ENCODE data around the gene MYMK. TPM values are rescaled to one million over a fixed set of nuclear protein-coding genes. Genes with fewer than 3 reads are reported as not detected.

The MYMK gene
- total RNA-seq, 1 experiment from 2014 or later: not detected

GRCh38 chr9:133540698-133541025 lies 15.9 kb upstream of the MYMK start:
- Histone ChIP-seq H3K4me3 (ENCODE audit: low read depth, low read length) (no peak overlapping the region), H3K4me1 (no peaks in the 10 kb centered on the region), H3K27me3 (replicated peaks; ENCODE audit: control insufficient read depth, insufficient read depth, low read length) (no peaks in the 10 kb centered on the region), H3K9me3 (no peaks in the 10 kb centered on the region), H3K36me3 (ENCODE audit: control insufficient read depth, insufficient read depth, low read length) (no peaks in the 10 kb centered on the region)
- no peak for DNase-seq
- Mint-ChIP-seq H3K9me3 (ENCODE audit: unreplicated experiment) (no peaks in the 10 kb centered on the region), H3K36me3 (ENCODE audit: insufficient read depth, unreplicated experiment) (no peaks in the 10 kb centered on the region), H3K27ac (ENCODE audit: unreplicated experiment) (no peak overlapping the region), H3K27me3 (ENCODE audit: insufficient read depth, unreplicated experiment) (peaks cover 3% of the 10 kb centered on the region), H3K4me1 (ENCODE audit: low read depth, unreplicated experiment) (no peaks in the 10 kb centered on the region), H3K4me3 (ENCODE audit: unreplicated experiment) (no peak overlapping the region)
- no peak for TF ChIP-seq CTCF (IDR thresholded peaks at IDR 0.05; ENCODE audit: insufficient read depth in 1 of 2, low read depth in 1 of 2, low read length in 1 of 2, severe bottlenecking in 1 of 2, unreplicated experiment in 1 of 2)
- intact Hi-C loops (cut with micrococcal nuclease; ENCODE audit: unreplicated experiment): no loop called here
- no TSS peak for BruUV-seq (replicated peaks)
- POLR2A ChIA-PET: no interaction called here
- CTCF ChIA-PET: no interaction called here

GRCh38 chr9:133539991-133540697 lies 15.4 kb upstream of the MYMK start:
- Mint-ChIP-seq H3K27ac (ENCODE audit: unreplicated experiment) (no peak overlapping the region), H3K4me3 (ENCODE audit: unreplicated experiment) (no peak overlapping the region), H3K9me3 (ENCODE audit: unreplicated experiment) (no peaks in the 10 kb centered on the region), H3K4me1 (ENCODE audit: low read depth, unreplicated experiment) (no peaks in the 10 kb centered on the region), H3K36me3 (ENCODE audit: insufficient read depth, unreplicated experiment) (no peaks in the 10 kb centered on the region), H3K27me3 (ENCODE audit: insufficient read depth, unreplicated experiment) (peaks cover 3% of the 10 kb centered on the region)
- POLR2A ChIA-PET: no interaction called here
- Histone ChIP-seq H3K4me3 (ENCODE audit: low read depth, low read length) (no peak overlapping the region), H3K36me3 (ENCODE audit: control insufficient read depth, insufficient read depth, low read length) (no peaks in the 10 kb centered on the region), H3K4me1 (no peaks in the 10 kb centered on the region), H3K27me3 (replicated peaks; ENCODE audit: control insufficient read depth, insufficient read depth, low read length) (no peaks in the 10 kb centered on the region), H3K9me3 (no peaks in the 10 kb centered on the region)
- CTCF ChIA-PET: no interaction called here
- no peak for DNase-seq
- TF ChIP-seq CTCF (IDR thresholded peaks at IDR 0.05; ENCODE audit: insufficient read depth in 1 of 2, low read depth in 1 of 2, low read length in 1 of 2, severe bottlenecking in 1 of 2, unreplicated experiment in 1 of 2): no peak
- intact Hi-C loops (cut with micrococcal nuclease; ENCODE audit: unreplicated experiment): no loop called here
- BruUV-seq (replicated peaks): no TSS peak

GRCh38 chr9:133538851-133539833 lies 14.4 kb upstream of the MYMK start:
- Mint-ChIP-seq H3K27ac (ENCODE audit: unreplicated experiment) (no peak overlapping the region), H3K4me1 (ENCODE audit: low read depth, unreplicated experiment) (no peaks in the 10 kb centered on the region), H3K27me3 (ENCODE audit: insufficient read depth, unreplicated experiment) (peaks cover under 1% of the 10 kb centered on the region), H3K36me3 (ENCODE audit: insufficient read depth, unreplicated experiment) (no peaks in the 10 kb centered on the region), H3K9me3 (ENCODE audit: unreplicated experiment) (no peaks in the 10 kb centered on the region), H3K4me3 (ENCODE audit: unreplicated experiment) (no peak overlapping the region)
- ChIA-PET CTCF (no interaction called here), POLR2A (no interaction called here)
- Histone ChIP-seq H3K4me3 (ENCODE audit: low read depth, low read length) (no peak overlapping the region), H3K27me3 (replicated peaks; ENCODE audit: control insufficient read depth, insufficient read depth, low read length) (no peaks in the 10 kb centered on the region), H3K36me3 (ENCODE audit: control insufficient read depth, insufficient read depth, low read length) (no peaks in the 10 kb centered on the region), H3K4me1 (peaks cover 3% of the 10 kb centered on the region; the same call in 1 of the 2 replicates), H3K9me3 (no peaks in the 10 kb centered on the region)
- BruUV-seq (replicated peaks): no TSS peak
- DNase-seq: no peak
- intact Hi-C loops (cut with micrococcal nuclease; ENCODE audit: unreplicated experiment): no loop called here
- TF ChIP-seq CTCF (IDR thresholded peaks at IDR 0.05; ENCODE audit: insufficient read depth in 1 of 2, low read depth in 1 of 2, low read length in 1 of 2, severe bottlenecking in 1 of 2, unreplicated experiment in 1 of 2): no peak
